SK-N-DZ (cell line): ENCODE data around the gene COL16A1.

Source experiments
- DNase-seq: peaks from one replicate; pipeline ENCODE4 v3.0.0-alpha.2; 2015; ENCODE audit warnings: low spot score

Gene COL16A1

DNA sequence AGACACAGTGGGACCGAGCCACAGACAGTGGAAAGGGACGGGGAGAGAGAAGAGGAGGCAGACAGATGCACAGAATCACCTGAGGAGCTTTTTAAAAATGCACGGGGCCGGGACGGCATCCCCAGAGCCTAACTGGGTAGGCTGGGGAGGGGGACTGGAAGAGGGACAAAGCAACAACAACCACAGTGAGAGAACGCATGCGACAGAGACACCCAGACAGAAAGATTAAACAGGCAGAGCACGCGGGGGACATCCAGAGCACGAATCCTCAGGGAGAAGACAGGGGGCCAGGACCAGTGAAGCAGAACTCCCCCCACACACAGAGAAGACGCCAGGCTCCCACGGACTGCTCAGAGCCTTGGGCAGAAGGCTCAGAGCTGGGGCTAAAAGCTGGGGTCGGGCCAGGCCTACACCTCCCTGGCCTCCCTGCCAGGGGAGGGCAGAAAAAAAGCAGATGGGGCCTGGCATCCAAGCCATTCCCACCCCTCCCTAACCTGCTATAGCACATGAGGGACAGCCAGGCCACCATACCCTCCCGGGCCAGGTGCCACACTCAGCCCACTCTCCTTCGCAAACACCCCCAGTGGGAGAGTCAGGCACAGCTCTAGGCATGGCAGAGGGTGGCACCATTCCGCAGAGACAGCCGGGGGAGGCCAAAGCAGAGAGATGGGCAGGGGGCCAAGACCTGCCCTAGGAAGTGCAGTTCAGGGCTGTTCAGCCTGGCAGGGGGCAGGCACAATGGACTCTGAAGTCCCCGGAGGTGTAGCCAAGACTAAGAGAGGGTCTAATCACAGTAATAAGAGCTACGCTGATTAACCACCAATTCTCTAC, 29.8 kb upstream of the COL16A1 start:
- no peak for DNase-seq

DNA sequence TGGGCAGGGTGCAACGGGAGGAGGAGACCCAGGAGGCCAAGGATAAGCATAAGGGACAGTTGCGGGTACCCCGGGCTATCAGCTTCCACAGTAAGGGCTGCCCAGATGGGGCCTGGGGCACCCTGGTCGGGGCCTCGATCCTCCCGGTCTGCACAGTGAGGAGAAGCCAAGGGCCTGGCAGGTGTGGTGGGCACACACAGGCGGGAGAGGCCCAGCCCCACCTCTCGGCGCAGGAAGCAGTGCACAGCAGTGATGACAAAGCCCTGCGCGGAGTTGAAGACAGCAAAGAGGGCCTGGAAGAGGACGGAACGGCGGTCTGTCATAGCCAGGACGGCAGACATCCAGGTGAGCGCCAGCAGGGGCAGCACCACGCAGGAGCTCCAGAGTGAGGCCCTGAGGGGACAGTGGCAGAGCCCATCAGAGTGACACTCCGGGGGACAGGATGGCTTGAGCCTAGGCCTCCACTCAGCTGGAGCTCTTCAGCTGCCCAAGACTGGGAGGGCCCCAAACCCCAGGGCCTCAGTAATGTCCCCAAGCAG, 29.0 kb upstream of the COL16A1 start:
- DNase-seq, result no peak

DNA sequence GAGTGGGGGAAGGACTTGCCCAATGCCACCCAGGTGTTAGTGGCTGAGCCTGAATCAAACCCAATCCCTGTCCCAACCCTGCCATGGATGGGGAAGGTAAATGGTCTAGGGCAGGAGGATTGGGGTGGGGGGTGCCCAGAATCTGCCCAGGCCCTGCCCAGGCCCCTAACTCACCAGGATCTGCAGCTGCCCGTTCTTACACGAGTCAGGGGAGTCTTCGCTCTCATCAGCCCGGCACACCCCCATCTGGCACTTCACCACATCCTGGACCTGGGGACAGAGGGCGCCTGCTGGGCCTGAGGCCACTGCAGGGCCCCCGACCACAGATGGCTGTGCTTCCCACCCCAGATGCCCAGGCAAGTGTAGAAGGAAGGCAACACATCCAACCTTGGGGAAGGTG, 28.5 kb upstream of the COL16A1 start:
- no peak for DNase-seq

DNA sequence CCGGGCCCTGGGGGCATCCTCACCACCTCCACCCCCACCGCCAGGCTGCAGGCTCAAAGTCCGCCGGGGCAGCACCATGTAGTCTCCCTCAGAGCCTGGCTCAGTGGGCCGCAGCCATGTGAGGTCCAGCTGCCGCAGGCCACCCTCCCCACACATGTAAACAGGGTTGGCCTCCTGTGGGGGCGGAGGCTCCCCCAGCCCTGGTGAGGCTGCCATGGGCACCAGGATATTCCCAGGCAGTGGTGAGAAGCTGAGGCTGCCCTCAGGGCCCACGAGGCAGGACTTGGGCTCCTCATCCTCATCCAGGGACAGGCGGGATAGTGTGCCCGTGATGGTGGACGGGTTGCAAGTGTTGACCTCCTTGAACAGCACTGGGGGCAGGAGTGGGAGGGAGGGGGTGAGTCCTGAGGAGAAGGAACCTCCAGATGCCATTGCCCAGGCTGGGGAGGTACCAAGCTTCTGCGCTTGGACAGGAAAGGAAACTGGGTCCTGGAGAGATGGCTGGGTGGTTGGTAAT, 27.3 kb upstream of the COL16A1 start:
- no peak for DNase-seq

DNA sequence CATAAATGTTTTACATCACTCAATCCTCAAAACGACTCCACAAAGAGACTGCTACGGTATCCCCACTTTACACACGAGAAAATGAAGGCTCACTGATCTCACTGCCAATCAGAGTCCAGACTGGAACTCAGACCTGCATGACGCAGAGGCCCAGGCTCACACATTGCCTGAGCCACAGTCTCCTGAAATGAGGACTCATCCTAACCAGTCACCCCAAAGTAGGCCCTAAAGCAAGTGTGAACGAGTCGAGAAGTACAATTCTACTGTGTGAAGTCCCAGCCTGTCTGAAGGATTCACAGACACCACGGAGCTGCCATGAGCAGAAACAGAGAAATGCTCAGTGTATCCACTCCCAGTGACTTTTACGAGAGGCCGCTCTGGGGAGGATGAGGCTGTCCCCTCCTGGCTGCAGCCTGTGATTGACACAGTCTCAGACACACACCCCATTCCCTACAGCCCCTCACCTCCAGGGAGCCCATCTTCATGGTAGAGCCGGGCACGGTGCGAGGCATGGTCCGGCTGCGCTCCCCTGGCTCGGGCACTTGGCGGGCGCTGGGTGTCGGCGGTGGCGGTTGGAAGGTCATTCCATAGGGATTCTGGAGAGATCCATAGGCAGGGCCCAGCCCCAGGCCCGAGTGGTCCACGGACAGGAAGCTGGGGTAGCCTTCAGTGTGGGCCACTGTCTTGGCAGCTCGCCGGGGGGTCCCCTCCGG, 26.7 kb upstream of the COL16A1 start:
- DNase-seq, result no peak

DNA sequence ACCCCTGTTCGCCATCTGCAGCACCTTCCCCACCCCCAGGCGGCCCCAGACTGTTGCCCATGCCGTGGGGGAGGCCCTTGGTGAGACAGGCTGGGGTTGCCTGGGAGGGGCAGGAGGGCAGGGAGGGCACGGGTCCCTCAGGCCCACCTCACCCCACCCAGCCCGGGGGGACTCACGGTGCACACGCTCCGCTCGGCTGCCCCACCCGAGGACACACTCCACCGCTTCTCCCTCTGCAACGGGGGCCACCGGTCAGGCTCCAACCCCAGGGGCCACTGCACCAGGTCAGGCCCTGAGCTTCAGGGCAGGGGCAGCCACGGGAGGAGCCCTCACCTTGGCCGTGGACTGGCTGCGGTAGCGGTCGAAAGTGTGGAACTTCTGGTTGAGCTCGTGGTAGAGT, 24.0 kb upstream of the COL16A1 start:
- DNase-seq, result no peak

DNA sequence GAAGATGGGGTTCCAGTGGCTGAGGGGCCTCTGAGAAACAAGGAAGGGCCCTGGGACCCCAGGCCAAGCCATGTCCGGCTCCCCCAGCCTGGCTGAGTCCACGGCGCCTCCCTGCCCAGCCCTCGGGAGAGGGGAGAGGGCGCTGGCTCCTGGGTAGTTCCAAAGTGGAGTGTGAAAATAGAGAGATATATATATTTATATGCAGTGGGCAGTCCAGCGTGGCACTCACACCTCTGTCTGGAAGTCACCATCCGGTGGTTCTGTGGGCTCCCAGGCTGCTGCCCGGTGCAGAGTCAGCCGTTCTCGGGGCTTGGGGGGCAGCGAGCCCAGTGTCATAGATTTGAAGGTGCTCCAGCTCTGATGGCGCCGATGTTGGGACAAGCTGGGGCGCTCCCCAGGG, 23.4 kb upstream of the COL16A1 start:
- no peak for DNase-seq

DNA sequence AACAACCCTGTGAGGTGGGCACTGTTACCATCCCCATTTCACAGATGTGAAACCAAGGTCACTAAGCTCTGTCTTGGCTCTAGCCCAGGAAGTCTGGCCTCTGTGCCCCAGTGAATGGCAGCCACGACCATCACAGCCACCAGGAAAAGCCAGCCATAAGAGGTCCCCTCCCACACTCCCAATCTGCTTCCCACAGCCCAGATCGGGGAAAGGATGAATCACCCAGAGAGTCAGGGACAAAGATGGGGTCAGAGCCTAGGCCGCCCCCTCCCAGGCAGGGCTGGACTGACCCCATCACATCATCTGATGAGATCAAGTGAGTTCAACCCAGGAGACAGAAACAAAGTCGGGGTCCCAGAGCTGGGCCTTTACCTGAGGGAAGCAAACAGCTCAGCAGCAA, 22.9 kb upstream of the COL16A1 start:
- no peak for DNase-seq

DNA sequence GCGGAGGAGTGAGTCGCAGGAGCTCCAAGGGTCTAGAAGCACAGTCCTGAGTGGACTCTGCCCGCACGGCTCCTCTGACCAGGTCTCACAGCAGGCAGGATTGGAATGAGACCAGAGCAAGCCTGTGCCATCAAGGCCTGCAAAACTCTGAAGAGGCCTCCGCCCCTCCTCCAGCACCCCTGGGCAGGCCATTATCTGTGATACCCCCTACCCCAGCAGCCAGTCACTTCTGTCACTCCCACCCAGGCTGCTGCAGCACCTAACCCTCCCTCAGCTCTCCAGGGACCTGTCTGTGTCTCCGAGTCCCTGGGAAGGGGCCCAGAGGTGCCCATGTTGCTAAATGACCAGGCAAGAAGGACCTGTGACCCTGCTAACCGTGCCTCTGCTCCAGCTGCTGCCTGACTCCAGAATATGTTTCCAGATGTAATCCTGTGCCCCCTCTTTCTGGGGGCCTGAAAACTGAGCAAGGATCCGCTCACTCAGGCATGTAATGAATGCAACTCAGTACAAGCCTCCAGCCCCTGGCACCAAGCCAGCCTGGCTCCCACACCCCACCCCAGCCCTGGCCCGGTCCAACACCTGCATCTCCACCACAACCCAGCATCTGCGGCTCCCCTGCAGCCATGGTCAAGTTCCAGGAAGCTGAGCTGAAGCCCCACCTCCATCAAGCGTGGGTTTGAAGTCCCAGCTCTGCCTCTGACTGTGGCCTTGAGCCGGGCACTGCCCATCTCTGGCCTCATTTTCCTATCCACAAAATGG, 22.1 kb upstream of the COL16A1 start:
- no peak for DNase-seq

DNA sequence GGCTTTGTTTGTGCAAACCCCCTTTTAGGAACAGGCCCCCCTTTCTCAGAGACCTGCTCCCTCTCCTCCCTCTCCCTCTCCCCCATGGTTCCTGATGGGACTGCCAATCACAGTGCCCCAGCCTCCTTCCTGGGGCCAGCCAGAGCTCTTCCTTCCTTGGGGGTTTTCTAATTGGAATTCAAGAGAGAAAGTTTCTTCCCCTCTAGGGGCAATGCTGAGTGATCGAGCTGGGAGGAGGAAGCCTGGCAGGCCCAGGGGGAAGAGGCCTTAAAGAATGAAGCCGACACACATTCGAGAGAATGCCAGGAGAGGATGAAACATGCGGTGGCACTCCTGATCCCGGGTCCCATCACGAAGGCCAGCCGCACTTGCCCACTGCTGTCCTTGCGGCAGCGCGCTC, 21.3 kb upstream of the COL16A1 start:
- DNase-seq, result no peak

DNA sequence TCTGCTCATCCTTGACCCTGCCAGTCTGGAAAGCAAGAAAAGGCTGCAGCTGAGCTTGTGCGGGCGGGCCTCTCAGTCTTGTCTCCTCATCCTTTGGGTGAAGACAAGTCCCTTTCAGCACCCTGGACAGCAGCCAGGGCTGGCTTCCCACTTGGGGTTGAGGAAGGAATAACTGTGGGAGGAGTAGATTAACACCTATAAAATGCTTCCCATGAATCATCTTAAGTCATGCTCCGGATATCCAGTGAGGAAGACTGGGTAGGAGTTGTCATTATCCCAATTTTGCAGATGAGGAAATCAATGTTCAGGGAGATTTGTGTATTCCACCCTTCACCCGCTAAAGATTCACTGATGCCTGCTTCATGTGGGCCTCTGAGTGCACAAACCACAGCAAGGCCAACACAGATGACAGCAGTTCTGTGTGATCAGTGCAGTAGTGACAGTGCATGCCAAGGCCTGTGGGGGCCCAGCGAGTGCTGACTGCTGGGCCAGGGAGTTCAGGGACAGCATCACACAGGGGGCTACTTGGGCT, 20.1 kb upstream of the COL16A1 start:
- no peak for DNase-seq

DNA sequence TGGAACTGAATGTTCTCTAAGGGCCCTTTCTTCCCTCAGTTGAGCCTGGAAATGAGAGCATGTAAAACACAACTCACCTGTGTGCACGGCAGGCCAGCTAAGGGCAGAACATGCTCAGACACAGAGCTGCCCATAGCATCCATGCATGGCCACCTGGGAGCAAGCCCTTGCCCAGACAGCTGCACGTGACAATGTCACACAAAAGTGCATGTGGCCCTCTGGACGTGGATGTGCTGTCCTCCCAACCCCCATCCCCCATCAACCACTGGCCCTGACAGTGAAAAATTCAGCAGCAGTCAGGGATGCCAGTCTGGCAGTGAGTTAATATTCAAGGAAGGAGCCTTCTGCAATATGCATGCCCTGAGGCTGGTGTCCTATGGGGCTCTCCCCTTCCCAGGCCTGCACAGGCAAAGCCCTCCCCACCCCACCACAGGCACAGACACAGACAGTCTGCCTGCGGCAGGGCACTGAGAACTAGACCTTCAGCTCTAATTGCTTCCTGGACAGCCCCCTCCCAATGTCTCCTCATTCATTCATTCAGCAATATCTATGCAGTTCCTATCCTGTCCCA, 14.6 kb upstream of the COL16A1 start:
- no peak for DNase-seq

DNA sequence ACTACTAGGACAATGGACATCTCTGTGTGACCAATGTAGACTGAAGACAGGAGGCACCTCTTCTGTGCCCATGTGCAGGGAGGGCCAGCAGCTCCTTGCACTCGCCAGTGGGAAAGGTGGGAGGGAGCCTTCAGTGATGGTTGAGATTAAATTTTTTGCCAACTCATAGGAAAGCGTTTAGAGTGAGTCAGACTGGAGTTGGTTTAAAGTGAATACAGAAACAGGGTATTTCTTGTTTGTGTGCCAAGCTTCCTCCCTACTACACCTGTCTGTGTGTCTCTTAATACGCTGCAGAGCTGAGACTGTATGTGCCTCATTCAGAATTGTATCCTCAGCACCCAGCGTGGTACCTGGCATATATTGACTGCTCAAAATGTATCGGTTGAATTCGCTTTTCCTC, 13.5 kb upstream of the COL16A1 start:
- DNase-seq, result no peak

DNA sequence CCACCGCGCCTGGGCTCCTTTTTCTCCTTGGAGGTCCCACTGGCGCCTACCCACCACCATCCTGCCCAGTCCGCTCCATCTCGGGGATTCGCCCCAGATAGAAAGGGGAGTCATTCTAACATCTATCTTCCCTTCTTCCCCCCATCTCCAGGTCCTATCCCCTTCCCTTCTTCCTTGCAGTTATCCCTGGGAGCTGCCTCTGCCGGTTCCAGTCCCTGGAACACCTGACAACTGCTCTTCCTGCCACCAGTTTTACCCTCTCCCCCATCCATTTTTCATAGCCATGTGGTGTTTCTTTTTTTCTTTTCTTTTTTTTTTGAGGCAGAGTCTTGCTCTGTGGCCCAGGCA, 12.0 kb upstream of the COL16A1 start:
- DNase-seq, result no peak

DNA sequence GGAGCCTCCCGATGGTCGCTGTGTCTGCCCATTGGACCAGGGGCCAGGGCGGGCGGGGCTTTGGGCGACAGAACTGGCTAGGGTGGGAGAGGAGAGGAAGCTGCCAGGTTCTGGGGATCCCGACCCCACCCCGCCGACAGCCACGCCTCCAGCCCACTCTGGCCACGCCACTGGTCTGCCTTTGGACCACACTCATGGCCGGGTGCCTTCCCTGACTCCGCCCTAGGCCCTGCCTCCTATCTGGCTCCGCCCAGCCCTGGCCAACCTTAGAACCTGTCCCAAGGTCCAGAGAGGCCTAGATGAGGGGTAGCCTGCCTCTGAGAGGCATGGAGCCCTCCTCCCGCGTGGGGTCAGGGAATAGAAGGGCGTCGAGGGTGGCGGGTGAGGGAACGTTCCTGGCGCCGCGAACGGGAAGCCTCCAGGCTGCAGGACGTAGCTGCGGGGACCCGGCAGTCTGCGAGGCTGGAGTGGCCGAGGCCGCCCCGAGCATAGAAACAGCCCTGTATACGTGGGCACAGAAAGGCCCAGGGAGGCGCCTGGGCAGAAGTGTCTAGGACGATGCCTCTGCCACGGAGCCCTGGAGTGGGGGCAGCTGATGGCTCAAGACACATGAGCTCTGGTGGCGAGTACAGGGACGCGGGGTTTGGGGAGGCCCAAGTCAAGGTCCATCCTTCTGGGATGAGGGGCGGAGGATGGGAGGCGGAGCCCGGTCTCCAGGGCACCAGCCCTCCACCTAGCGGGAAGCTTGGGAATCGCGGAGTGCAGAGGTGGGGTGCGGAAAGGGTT, 11.5 kb upstream of the COL16A1 start:
- no peak for DNase-seq

DNA sequence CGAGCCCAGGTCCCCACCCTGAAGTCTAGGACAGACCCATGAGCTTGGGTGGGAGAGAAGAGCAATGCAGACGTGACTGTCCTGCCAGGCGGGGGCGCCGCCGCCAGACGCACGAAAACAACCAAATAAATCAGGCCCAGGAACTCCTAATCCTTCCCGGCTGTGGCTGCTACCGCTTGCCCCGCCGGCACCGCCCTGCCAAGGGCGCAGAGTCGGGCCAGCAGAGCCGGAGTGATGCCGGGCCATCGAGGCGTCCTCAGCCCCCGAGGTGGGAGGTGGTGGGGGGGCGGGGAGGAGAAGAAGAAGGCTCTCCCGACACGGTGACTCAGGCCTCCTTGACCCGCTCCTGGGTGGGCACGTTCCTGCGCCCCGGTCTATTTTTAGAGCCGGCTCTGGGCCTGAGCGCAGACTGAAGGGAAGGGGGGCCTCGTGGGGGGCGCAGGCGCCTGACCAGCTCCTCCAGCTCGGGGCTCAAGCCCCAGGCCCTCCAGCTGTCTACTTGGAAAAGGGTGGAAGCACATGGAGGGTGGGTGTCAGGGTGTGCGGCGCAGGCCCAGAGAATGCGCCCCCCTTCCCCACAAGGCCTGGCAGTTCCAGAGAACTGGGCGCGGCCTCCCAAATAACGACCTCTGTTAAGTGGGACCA, 10.7 kb upstream of the COL16A1 start:
- no peak for DNase-seq

DNA sequence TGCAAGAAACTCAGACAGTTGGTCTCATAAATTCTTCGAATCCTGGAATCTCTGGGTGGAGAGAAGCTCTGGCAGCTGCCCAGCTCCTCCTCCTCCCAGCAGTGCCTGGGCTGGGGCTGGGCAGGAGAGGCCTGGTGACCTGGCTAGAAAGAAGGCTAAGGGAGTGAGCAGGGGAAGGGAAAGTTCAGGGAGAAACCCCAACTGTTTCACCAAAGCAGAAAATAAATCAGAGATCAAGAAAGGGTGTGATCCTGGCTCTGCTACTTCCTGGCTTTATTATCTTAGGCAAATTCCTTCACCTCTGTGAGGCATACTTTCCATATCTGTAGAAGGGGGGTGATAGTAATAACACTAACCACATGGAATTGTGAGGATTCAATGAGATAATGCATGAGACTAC, 8.8 kb upstream of the COL16A1 start:
- no peak for DNase-seq

DNA sequence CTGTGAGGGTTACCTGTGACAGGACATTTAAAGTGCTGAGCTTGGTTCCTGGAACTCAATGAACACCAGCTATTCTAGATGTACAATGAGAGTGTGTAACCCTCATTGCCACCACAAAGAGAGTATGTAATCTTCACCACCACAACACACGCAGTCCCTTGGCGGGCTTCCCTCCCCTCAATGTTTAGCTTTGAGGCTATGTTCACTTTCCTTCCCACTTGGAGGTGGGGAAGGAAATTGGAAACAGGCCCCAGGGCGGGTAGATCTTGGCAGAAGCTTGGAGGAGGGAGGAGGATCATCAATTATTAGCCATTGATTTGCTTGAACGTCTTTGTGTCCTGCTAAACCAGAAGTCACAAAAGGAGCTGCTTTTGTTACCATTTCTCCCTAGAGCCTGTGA, 8.3 kb upstream of the COL16A1 start:
- DNase-seq, result no peak

DNA sequence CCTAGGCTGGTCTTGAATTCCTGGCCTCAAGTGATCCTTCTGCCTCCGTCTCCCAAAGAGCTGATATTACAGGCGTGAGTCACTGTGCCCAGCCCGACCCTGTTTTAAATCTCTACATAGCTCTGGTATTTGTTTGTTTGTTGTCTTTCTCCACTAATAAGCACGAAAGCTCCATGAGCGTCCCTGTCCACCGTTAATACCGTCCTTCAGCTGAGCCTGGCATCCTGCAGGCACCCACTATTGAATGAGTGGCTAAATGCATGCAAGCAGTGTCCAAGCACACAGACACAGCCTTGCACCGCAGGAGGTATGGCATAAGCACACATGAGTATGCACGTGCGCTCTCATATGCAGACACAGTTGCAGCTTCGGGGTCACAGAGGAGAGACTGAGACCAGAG, 4.5 kb upstream of the COL16A1 start:
- no peak for DNase-seq

DNA sequence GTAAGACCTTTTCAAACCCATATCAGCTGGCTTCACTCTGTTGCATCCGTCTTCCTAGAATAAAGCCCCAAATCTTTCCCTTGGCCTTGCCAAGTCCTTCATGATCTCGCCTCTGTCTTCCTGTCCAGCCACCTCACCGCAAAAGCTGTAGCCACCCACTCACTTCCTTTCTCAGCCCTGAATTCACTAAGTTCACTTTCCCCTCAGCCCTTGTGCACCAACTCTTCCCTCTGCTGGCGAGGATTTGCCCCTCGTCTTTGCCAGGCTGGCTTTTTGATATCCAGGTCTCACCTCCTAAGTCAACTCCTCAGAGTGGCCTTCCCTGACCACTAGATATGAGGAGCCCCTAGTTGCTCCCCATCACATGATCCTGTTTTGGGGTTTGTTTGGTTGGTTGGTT, 3.9 kb upstream of the COL16A1 start:
- DNase-seq, result no peak
